ENCODE data around the gene FAM3C. TPM values are rescaled to one million over a fixed set of nuclear protein-coding genes. Genes with fewer than 3 reads are reported as not detected.

The FAM3C gene
- total RNA-seq, 1 experiment from 2014 or later = 37.9 TPM

GRCh38 chr7:121401896-121402295 is 5.8 kb upstream of the FAM3C start:
- peak; percentile 17 for DNase-seq
- no peaks in the 10 kb centered on the region for H4K20me1 ChIP-seq (ENCODE audit: low read length)
- H2AFZ ChIP-seq (ENCODE audit: low read length) = no peak overlapping the region
- H3K27ac ChIP-seq (ENCODE audit: low read length) = peak overlapping the region; percentile 8; the same call in 1 of the 2 replicates
- no peaks in the 10 kb centered on the region for H3K79me2 ChIP-seq (ENCODE audit: low read length)
- no peaks in the 10 kb centered on the region for H3K9me2 ChIP-seq (replicated peaks; ENCODE audit: low read length)
- POLR2A ChIA-PET (ENCODE audit: unreplicated experiment) = no interaction called here
- H3K9me3 ChIP-seq (ENCODE audit: low read length) = no peaks in the 10 kb centered on the region
- no peak overlapping the region for H3K4me2 ChIP-seq (ENCODE audit: low read length)
- no peaks in the 10 kb centered on the region for H3K36me3 ChIP-seq (ENCODE audit: low read depth, low read length)
- BruUV-seq (replicated peaks) = no TSS peak
- H3K4me1 ChIP-seq (ENCODE audit: insufficient read depth, low read length) = peaks cover under 1% of the 10 kb centered on the region
- intact Hi-C loops (cut with micrococcal nuclease) = no loop called here
- no peak for TF ChIP-seq CTCF (conservative IDR thresholded peaks at IDR 0.05; ENCODE audit: low read depth, low read length)
- ATAC-seq = no peak
- H3K27me3 ChIP-seq (ENCODE audit: low read length) = no peaks in the 10 kb centered on the region
- CTCF ChIA-PET = no interaction called here
- H3F3A ChIP-seq (ENCODE audit: low read length, unreplicated experiment) = no peaks in the 10 kb centered on the region
- no peak overlapping the region for H3K4me3 ChIP-seq (ENCODE audit: low read length)
- H3K9ac ChIP-seq (ENCODE audit: low read length) = no peak overlapping the region

- peaks cover 26% of the 10 kb centered on the region for H3K79me2 ChIP-seq (ENCODE audit: low read length)
- intact Hi-C loops (cut with micrococcal nuclease) = loop anchor here (1.0 to 5.0 kb wide), 2 partner anchors 31 to 84 kb away; no protein-coding TSS in a partner anchor
- TF ChIP-seq CTCF (conservative IDR thresholded peaks at IDR 0.05; ENCODE audit: low read depth, low read length) (0 out of 2 replicates have a peak, but pooled peaks have one; percentile 16), EZH2 (IDR thresholded peaks at IDR 0.05; ENCODE audit: low read length, unreplicated experiment) (no peak)
- ChIA-PET CTCF (no interaction called here), POLR2A (ENCODE audit: unreplicated experiment) (no interaction called here)
- no peak overlapping the region for H3K4me3 ChIP-seq (ENCODE audit: low read length)
- peaks cover 14% of the 10 kb centered on the region for H3K4me1 ChIP-seq (ENCODE audit: insufficient read depth, low read length)
- no peak overlapping the region for H3K4me2 ChIP-seq (ENCODE audit: low read length)
- H3K27ac ChIP-seq (ENCODE audit: low read length) = no peak overlapping the region
- ATAC-seq = no peak
- no TSS peak for BruUV-seq (replicated peaks)
- no peaks in the 10 kb centered on the region for H3F3A ChIP-seq (ENCODE audit: low read length, unreplicated experiment)
- H3K9me3 ChIP-seq (ENCODE audit: low read length) = no peaks in the 10 kb centered on the region
- H3K27me3 ChIP-seq (ENCODE audit: low read length) = no peaks in the 10 kb centered on the region
- H3K9ac ChIP-seq (ENCODE audit: low read length) = no peak overlapping the region
- 0 out of 2 replicates have a peak, but pooled peaks cover 8% of the 10 kb centered on the region for H4K20me1 ChIP-seq (ENCODE audit: low read length)
- peak overlapping the region; percentile 16; the same call in 1 of the 2 replicates for H2AFZ ChIP-seq (ENCODE audit: low read length)
- no peaks in the 10 kb centered on the region for H3K36me3 ChIP-seq (ENCODE audit: low read depth, low read length)
- H3K9me2 ChIP-seq (replicated peaks; ENCODE audit: low read length) = no peaks in the 10 kb centered on the region
- DNase-seq = peak; percentile 15
These were observed 2.1 kb upstream of the FAM3C start for GRCh38 chr7:121398246-121398645.

GRCh38 chr7:121397822-121398221 is 1.7 kb upstream of the FAM3C start:
- Histone ChIP-seq H3K27me3 (ENCODE audit: low read length) (no peaks in the 10 kb centered on the region), H3K27ac (ENCODE audit: low read length) (no peak overlapping the region), H3K4me2 (ENCODE audit: low read length) (no peak overlapping the region), H3K9me3 (ENCODE audit: low read length) (no peaks in the 10 kb centered on the region), H3K9ac (ENCODE audit: low read length) (no peak overlapping the region), H3K79me2 (ENCODE audit: low read length) (peaks cover 30% of the 10 kb centered on the region), H4K20me1 (ENCODE audit: low read length) (0 out of 2 replicates have a peak, but pooled peaks cover 8% of the 10 kb centered on the region), H3K9me2 (replicated peaks; ENCODE audit: low read length) (no peaks in the 10 kb centered on the region), H2AFZ (ENCODE audit: low read length) (no peak overlapping the region), H3F3A (ENCODE audit: low read length, unreplicated experiment) (no peaks in the 10 kb centered on the region), H3K4me3 (ENCODE audit: low read length) (no peak overlapping the region), H3K4me1 (ENCODE audit: insufficient read depth, low read length) (peaks cover 14% of the 10 kb centered on the region), H3K36me3 (ENCODE audit: low read depth, low read length) (0 out of 2 replicates have a peak, but pooled peaks cover 1% of the 10 kb centered on the region)
- intact Hi-C loops (cut with micrococcal nuclease) = loop anchor here (1.0 to 5.0 kb wide), 2 partner anchors 31 to 84 kb away; no protein-coding TSS in a partner anchor
- CTCF ChIA-PET = interaction anchor here (0.6 kb wide), 1 partner anchor 147 kb away, joined by 7 read pairs; no protein-coding TSS in a partner anchor
- BruUV-seq (replicated peaks) = no TSS peak
- TF ChIP-seq EZH2phosphoT487 (IDR thresholded peaks at IDR 0.05; ENCODE audit: borderline replicate concordance, low read length) (no peak), EZH2 (IDR thresholded peaks at IDR 0.05; ENCODE audit: low read length, unreplicated experiment) (no peak), CTCF (conservative IDR thresholded peaks at IDR 0.05; ENCODE audit: low read depth, low read length) (no peak)
- POLR2A ChIA-PET (ENCODE audit: unreplicated experiment) = no interaction called here
- DNase-seq = no peak
- no peak for ATAC-seq
